Hepatocyte (in vitro differentiated cells): ENCODE measurements around the gene ASTN2. TPM values are rescaled to one million over a fixed set of nuclear protein-coding genes. Genes with fewer than 3 reads are reported as not detected.

Experiments
- DNase-seq: peaks from one replicate; pipeline ENCODE4 v3.0.0-alpha.2; 2016; ENCODE audit warnings: low spot score
- H2AFZ ChIP-seq: fragments of 200-600 bp; sonication (generic); 2 replicates; pipeline ENCODE4 v1.6.0; 2016; ENCODE audit warnings: antibody characterized with exemption, mild to moderate bottlenecking
- H3K27ac ChIP-seq: fragments of 200-600 bp; sonication (generic); 2 replicates; pipeline ENCODE4 v1.5.1; 2016; ENCODE audit warnings: mild to moderate bottlenecking
- H3K27me3 ChIP-seq: fragments of 200-600 bp; sonication (generic); 2 replicates; pipeline ENCODE4 v1.6.1; 2016
- H3K36me3 ChIP-seq: fragments of 200-600 bp; sonication (generic); replicated peaks from 2 replicates; pipeline ENCODE4 v1.5.1; 2016; ENCODE audit warnings: low read depth; ENCODE audit not compliant: insufficient read depth
- H3K4me1 ChIP-seq: fragments of 200-600 bp; sonication (generic); 2 replicates; pipeline ENCODE4 v1.5.1; 2016; ENCODE audit warnings: mild to moderate bottlenecking, moderate library complexity; ENCODE audit not compliant: insufficient read depth
- H3K4me2 ChIP-seq: fragments of 200-600 bp; sonication (generic); 2 replicates; pipeline ENCODE4 v1.6.0; 2016
- H3K4me3 ChIP-seq: fragments of 200-600 bp; sonication (generic); 2 replicates; pipeline ENCODE4 v1.5.1; 2016; ENCODE audit warnings: mild to moderate bottlenecking
- H3K79me2 ChIP-seq: fragments of 200-600 bp; sonication (generic); 2 replicates; pipeline ENCODE4 v1.6.0; 2017; ENCODE audit warnings: mild to moderate bottlenecking
- H3K9me2 ChIP-seq: fragments of 200-600 bp; sonication (generic); replicated peaks from 2 replicates; pipeline ENCODE4 v1.6.0; 2017; ENCODE audit warnings: mild to moderate bottlenecking; ENCODE audit not compliant: insufficient read depth
- H3K9me3 ChIP-seq: fragments of 200-600 bp; sonication (generic); 2 replicates; pipeline ENCODE4 v1.5.1; 2016; ENCODE audit warnings: low read depth, mild to moderate bottlenecking
- H4K20me1 ChIP-seq: fragments of 200-600 bp; sonication (generic); 2 replicates; pipeline ENCODE4 v1.6.0; 2016; ENCODE audit warnings: mild to moderate bottlenecking; ENCODE audit not compliant: insufficient read depth, poor library complexity, severe bottlenecking
- EZH2 ChIP-seq: fragments of 200-600 bp; sonication (generic); IDR thresholded peaks from 2 replicates; pipeline ENCODE4 v1.6.1; 2016; ENCODE audit warnings: antibody characterized with exemption, mild to moderate bottlenecking, borderline replicate concordance
- EZH2phosphoT487 ChIP-seq: fragments of 200-600 bp; sonication (generic); IDR thresholded peaks from one replicate; pipeline ENCODE4 v1.6.1; 2018; ENCODE audit warnings: antibody characterized with exemption, mild to moderate bottlenecking, low read depth, moderate library complexity; ENCODE audit not compliant: unreplicated experiment, severe bottlenecking
- WGBS: methylation state at CpG from one replicate; pipeline ENCODE4 v1.1.6; 2016; ENCODE audit warnings: low lambda C conversion rate; ENCODE audit errors: missing lambda C conversion rate; 5-methylcytosine and 5-hydroxymethylcytosine counted together
- polyA plus RNA-seq: library from polyadenylated mRNA; unstranded; fragments of >200 nt; fragmentation: Nextera tagmentation; extraction: Ambion mirVana; gene quantifications from 2 replicates; pipeline ENCODE4 v1.2.1, GENCODE V29; 2016
- total RNA-seq: library from RNA; depleted of rRNA; stranded (reverse); fragments of >200 nt; gene quantifications from 2 replicates; pipeline ENCODE4 v1.2.3, GENCODE V29; 2014
- TF ChIP-seq, protein P1 (sequence below): fragments of 200-600 bp; sonication (generic); IDR thresholded peaks from 2 replicates; pipeline ENCODE4 v1.5.1; 2016; ENCODE audit warnings: antibody characterized with exemption, mild to moderate bottlenecking; ENCODE audit not compliant: poor library complexity

The ASTN2 gene
- total and polyA plus RNA-seq, 2 experiments from 2014 or later: 6.4 to 8.4 TPM

DNA sequence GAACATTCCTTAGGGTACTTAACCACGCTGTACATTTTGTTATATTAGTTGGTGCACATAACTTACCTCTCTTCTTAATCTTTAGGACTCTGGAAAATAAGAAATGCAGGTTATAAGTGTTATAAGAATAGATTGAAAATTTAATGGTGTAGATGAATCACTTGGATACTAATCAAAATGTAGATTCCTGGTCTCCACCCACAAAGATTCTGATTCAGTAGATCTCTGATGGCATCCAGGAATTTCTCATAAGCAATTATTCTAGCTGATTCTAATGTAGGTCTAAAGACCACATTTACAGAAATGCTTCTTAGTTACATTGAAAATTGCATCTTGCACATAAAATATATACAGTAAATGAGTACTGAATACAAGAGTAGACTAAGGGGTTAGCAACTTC lies 38.9 kb upstream of the ASTN2 start:
- H3K79me2 ChIP-seq: no peaks in the 10 kb centered on the region
- TF ChIP-seq EZH2 (no peak), EZH2phosphoT487 (no peak)
- TF ChIP-seq, protein P1, sequence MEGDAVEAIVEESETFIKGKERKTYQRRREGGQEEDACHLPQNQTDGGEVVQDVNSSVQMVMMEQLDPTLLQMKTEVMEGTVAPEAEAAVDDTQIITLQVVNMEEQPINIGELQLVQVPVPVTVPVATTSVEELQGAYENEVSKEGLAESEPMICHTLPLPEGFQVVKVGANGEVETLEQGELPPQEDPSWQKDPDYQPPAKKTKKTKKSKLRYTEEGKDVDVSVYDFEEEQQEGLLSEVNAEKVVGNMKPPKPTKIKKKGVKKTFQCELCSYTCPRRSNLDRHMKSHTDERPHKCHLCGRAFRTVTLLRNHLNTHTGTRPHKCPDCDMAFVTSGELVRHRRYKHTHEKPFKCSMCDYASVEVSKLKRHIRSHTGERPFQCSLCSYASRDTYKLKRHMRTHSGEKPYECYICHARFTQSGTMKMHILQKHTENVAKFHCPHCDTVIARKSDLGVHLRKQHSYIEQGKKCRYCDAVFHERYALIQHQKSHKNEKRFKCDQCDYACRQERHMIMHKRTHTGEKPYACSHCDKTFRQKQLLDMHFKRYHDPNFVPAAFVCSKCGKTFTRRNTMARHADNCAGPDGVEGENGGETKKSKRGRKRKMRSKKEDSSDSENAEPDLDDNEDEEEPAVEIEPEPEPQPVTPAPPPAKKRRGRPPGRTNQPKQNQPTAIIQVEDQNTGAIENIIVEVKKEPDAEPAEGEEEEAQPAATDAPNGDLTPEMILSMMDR: no peak
- H3K9me3 ChIP-seq: no peaks in the 10 kb centered on the region
- no peak overlapping the region for H3K4me2 ChIP-seq
- no peaks in the 10 kb centered on the region for H3K9me2 ChIP-seq
- H2AFZ ChIP-seq: no peak overlapping the region
- no peak for DNase-seq
- H4K20me1 ChIP-seq: no peaks in the 10 kb centered on the region
- no peaks in the 10 kb centered on the region for H3K36me3 ChIP-seq
- H3K27me3 ChIP-seq: peaks cover 11% of the 10 kb centered on the region
- 66% methylated on average over 1 of the region's 1 CpG for WGBS
- no peak overlapping the region for H3K27ac ChIP-seq
- no peak overlapping the region for H3K4me3 ChIP-seq
- H3K4me1 ChIP-seq: no peaks in the 10 kb centered on the region

GRCh38 chr9:117451311-117451710 lies 36.5 kb upstream of the ASTN2 start:
- WGBS: 83% methylated on average over 2 of the region's 2 CpGs
- Histone ChIP-seq H3K36me3 (no peaks in the 10 kb centered on the region), H3K27ac (no peak overlapping the region), H3K4me2 (no peak overlapping the region), H3K79me2 (no peaks in the 10 kb centered on the region), H3K4me3 (no peak overlapping the region), H4K20me1 (no peaks in the 10 kb centered on the region), H3K4me1 (no peaks in the 10 kb centered on the region), H3K9me3 (no peaks in the 10 kb centered on the region), H3K9me2 (no peaks in the 10 kb centered on the region), H3K27me3 (peaks cover 11% of the 10 kb centered on the region), H2AFZ (no peak overlapping the region)
- no peak for DNase-seq
- TF ChIP-seq EZH2 (no peak), EZH2phosphoT487 (no peak)
- TF ChIP-seq, protein P1: no peak

DNA sequence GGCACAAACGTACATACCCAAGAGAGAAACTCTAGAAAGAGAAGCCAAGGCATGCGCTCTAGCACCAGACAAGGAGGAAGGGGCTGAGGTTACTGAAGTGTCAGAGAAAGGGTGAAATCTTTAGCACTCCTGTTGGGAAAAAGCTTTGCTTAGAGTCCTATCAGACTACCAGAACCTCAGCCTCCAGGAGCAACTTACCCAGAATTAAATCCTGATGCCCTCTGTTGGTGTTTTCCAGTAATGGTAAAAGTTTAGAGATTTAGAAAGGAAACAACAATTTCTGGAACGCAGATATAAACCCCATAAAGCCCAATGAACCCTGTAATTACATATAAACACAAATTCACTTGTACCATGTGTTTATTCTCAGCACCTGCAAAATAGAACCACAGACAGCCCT lies 33.2 kb upstream of the ASTN2 start:
- Histone ChIP-seq H3K79me2 (no peaks in the 10 kb centered on the region), H4K20me1 (no peaks in the 10 kb centered on the region), H3K27me3 (peaks cover 11% of the 10 kb centered on the region), H3K4me1 (no peaks in the 10 kb centered on the region), H3K36me3 (no peaks in the 10 kb centered on the region), H3K4me2 (no peak overlapping the region), H3K4me3 (no peak overlapping the region), H3K9me2 (no peaks in the 10 kb centered on the region), H2AFZ (no peak overlapping the region), H3K9me3 (no peaks in the 10 kb centered on the region), H3K27ac (no peak overlapping the region)
- DNase-seq: no peak
- WGBS: 70% methylated on average over 3 of the region's 3 CpGs
- TF ChIP-seq EZH2: no peak
- TF ChIP-seq, protein P1: peak; percentile 14
- TF ChIP-seq EZH2phosphoT487: no peak

DNA sequence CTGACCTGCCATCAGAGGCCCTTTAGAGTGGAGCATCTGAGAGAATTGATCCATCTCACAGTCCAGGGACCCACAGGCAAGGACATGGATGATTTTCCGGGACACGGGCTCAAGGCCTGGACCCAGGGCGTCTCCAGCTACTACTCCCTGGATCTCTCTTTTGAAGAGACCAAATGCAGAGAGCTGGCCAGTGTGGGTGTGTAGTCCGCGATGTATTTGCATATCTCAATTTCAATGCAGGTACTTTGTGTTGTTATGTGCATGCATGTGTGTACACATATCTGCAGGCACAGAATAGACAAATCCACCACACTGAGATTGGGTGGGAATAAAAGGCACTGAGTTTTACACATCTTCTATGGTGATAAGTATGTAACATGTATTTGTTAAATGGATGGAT lies 30.8 kb upstream of the ASTN2 start:
- 96% methylated on average over 5 of the region's 5 CpGs for WGBS

More for the DNA sequence above, 30.8 kb upstream of the ASTN2 start:
- H3K4me2 ChIP-seq: no peak overlapping the region
- H3K9me2 ChIP-seq: no peaks in the 10 kb centered on the region
- no peaks in the 10 kb centered on the region for H3K79me2 ChIP-seq
- no peak overlapping the region for H2AFZ ChIP-seq
- TF ChIP-seq EZH2phosphoT487: no peak
- TF ChIP-seq EZH2: no peak
- TF ChIP-seq, protein P1: no peak
- H4K20me1 ChIP-seq: no peaks in the 10 kb centered on the region
- no peak for DNase-seq
- H3K27me3 ChIP-seq: peaks cover 5% of the 10 kb centered on the region
- H3K4me1 ChIP-seq: no peaks in the 10 kb centered on the region
- H3K27ac ChIP-seq: no peak overlapping the region
- H3K9me3 ChIP-seq: no peaks in the 10 kb centered on the region
- no peak overlapping the region for H3K4me3 ChIP-seq
- no peaks in the 10 kb centered on the region for H3K36me3 ChIP-seq
